Neural progenitor cell (in vitro differentiated cells): Measurements from ENCODE around the gene NAP1L4. TPM values are rescaled to one million over a fixed set of nuclear protein-coding genes. Genes with fewer than 3 reads are reported as not detected.

Experiments
- DNase-seq: peaks from one replicate; pipeline ENCODE4 v3.0.0-alpha.2; 2016; ENCODE audit warnings: low spot score
- H2AFZ ChIP-seq: fragments of 200-600 bp; sonication (generic); replicated peaks from 2 replicates; pipeline ENCODE4 v1.6.1; 2016; ENCODE audit warnings: antibody characterized with exemption
- H3F3A ChIP-seq: fragments of 200-600 bp; sonication (generic); 2 replicates; pipeline ENCODE4 v1.6.1; 2016; ENCODE audit warnings: antibody characterized with exemption, low read depth
- H3K27ac ChIP-seq: fragments of 200-600 bp; sonication (generic); 2 replicates; pipeline ENCODE4 v1.5.1; 2016; ENCODE audit warnings: mild to moderate bottlenecking
- H3K27me3 ChIP-seq: fragments of 200-600 bp; sonication (generic); 2 replicates; pipeline ENCODE4 v1.6.1; 2016; ENCODE audit warnings: mild to moderate bottlenecking, moderate library complexity
- H3K36me3 ChIP-seq: fragments of 200-600 bp; sonication (generic); 2 replicates; pipeline ENCODE4 v1.5.1; 2016
- H3K4me1 ChIP-seq: fragments of 200-600 bp; sonication (generic); 2 replicates; pipeline ENCODE4 v1.6.1; 2016; ENCODE audit warnings: mixed run types
- H3K4me2 ChIP-seq: fragments of 200-600 bp; sonication (generic); 2 replicates; pipeline ENCODE4 v1.6.1; 2016
- H3K4me3 ChIP-seq: fragments of 200-600 bp; sonication (generic); 2 replicates; pipeline ENCODE4 v1.5.1; 2016
- H3K79me2 ChIP-seq: fragments of 200-600 bp; sonication (generic); 2 replicates; pipeline ENCODE4 v1.6.1; 2016; ENCODE audit warnings: low read depth
- H3K9ac ChIP-seq: fragments of 200-600 bp; sonication (generic); 2 replicates; pipeline ENCODE4 v1.6.1; 2016
- H3K9me3 ChIP-seq: fragments of 200-600 bp; sonication (generic); 2 replicates; pipeline ENCODE4 v1.5.1; 2016; ENCODE audit warnings: low read depth
- H4K20me1 ChIP-seq: fragments of 200-600 bp; sonication (generic); 2 replicates; pipeline ENCODE4 v1.6.1; 2016; ENCODE audit warnings: low read depth
- H3K27ac Mint-ChIP-seq: 3 replicates; pipeline ENCODE4 v1.8.0; 2021; ENCODE audit warnings: mixed read lengths
- H3K27me3 Mint-ChIP-seq: 2 replicates; pipeline ENCODE4 v1.8.0; 2022; ENCODE audit warnings: low read depth, mild to moderate bottlenecking, inconsistent platforms, moderate library complexity, mixed read lengths; ENCODE audit not compliant: insufficient read depth
- H3K36me3 Mint-ChIP-seq: 3 replicates; pipeline ENCODE4 v1.8.0; 2021; ENCODE audit warnings: mixed read lengths
- H3K4me1 Mint-ChIP-seq: 3 replicates; pipeline ENCODE4 v1.8.0; 2021; ENCODE audit warnings: mixed read lengths
- H3K4me3 Mint-ChIP-seq: 3 replicates; pipeline ENCODE4 v1.8.0; 2021; ENCODE audit warnings: mild to moderate bottlenecking, moderate library complexity, mixed read lengths
- H3K9me3 Mint-ChIP-seq: 3 replicates; pipeline ENCODE4 v1.8.0; 2020; ENCODE audit warnings: mixed read lengths
- CTCF ChIP-seq: fragments of 200-600 bp; sonication (generic); IDR thresholded peaks from 2 replicates; pipeline ENCODE4 v1.5.1; 2017; ENCODE audit warnings: antibody characterized with exemption, mild to moderate bottlenecking
- EZH2 ChIP-seq: fragments of 200-600 bp; sonication (generic); IDR thresholded peaks from 2 replicates; pipeline ENCODE4 v1.6.1; 2017; ENCODE audit warnings: antibody characterized with exemption, mild to moderate bottlenecking, moderate library complexity
- EZH2phosphoT487 ChIP-seq: fragments of 200-600 bp; sonication (generic); IDR thresholded peaks from 2 replicates; pipeline ENCODE4 v1.6.1; 2017; ENCODE audit warnings: antibody characterized with exemption
- total RNA-seq: library from RNA; depleted of rRNA; stranded (reverse); fragments of >200 nt; gene quantifications from 2 replicates; pipeline ENCODE4 v1.2.3, GENCODE V29; 2015; ENCODE audit warnings: low replicate concordance

Gene NAP1L4
- total RNA-seq, 1 donor from 2014 or later, result 191 TPM

GRCh38 chr11:2991452-2992233, 486 bp downstream of the NAP1L4 start:
- Histone ChIP-seq H3K4me3 (peak overlapping the region; percentile 70), H4K20me1 (peaks cover 51% of the 10 kb centered on the region), H3K4me2 (peak overlapping the region; percentile 93), H3K9me3 (no peaks in the 10 kb centered on the region), H3F3A (peaks cover 13% of the 10 kb centered on the region), H3K27ac (peak overlapping the region; percentile 74), H2AFZ (no peak overlapping the region), H3K27me3 (no peaks in the 10 kb centered on the region), H3K36me3 (no peaks in the 10 kb centered on the region), H3K4me1 (peaks cover 23% of the 10 kb centered on the region), H3K79me2 (peaks cover 52% of the 10 kb centered on the region), H3K9ac (peak overlapping the region; percentile 86)
- no peak for TF ChIP-seq EZH2
- TF ChIP-seq EZH2phosphoT487, result no peak
- no peak for TF ChIP-seq CTCF
- H3K27me3 Mint-ChIP-seq, result peaks cover 4% of the 10 kb centered on the region
- no peaks in the 10 kb centered on the region for H3K9me3 Mint-ChIP-seq
- H3K4me3 Mint-ChIP-seq, result peak overlapping the region; percentile 98
- H3K4me1 Mint-ChIP-seq, result peaks cover 27% of the 10 kb centered on the region
- H3K36me3 Mint-ChIP-seq, result peaks cover 9% of the 10 kb centered on the region
- H3K27ac Mint-ChIP-seq, result peak overlapping the region; percentile 98
- DNase-seq, result no peak

GRCh38 chr11:2990617-2991451, 1.3 kb downstream of the NAP1L4 start:
- Mint-ChIP-seq H3K4me3 (peak overlapping the region; percentile 98), H3K4me1 (peaks cover 27% of the 10 kb centered on the region), H3K36me3 (peaks cover 9% of the 10 kb centered on the region), H3K9me3 (no peaks in the 10 kb centered on the region), H3K27ac (peak overlapping the region; percentile 96), H3K27me3 (peaks cover 4% of the 10 kb centered on the region)
- TF ChIP-seq EZH2phosphoT487, result no peak
- TF ChIP-seq CTCF, result no peak
- no peak for TF ChIP-seq EZH2
- H3K79me2 ChIP-seq, result peaks cover 60% of the 10 kb centered on the region
- H3K9ac ChIP-seq, result peak overlapping the region; percentile 86
- peak overlapping the region; percentile 93 for H3K4me2 ChIP-seq
- peaks cover 23% of the 10 kb centered on the region for H3K4me1 ChIP-seq
- peak; percentile 30 for DNase-seq
- no peaks in the 10 kb centered on the region for H3K27me3 ChIP-seq
- no peak overlapping the region for H2AFZ ChIP-seq
- peaks cover 53% of the 10 kb centered on the region for H4K20me1 ChIP-seq
- peaks cover 13% of the 10 kb centered on the region for H3F3A ChIP-seq
- peak overlapping the region; percentile 70 for H3K4me3 ChIP-seq
- no peak overlapping the region for H3K27ac ChIP-seq
- H3K9me3 ChIP-seq, result no peaks in the 10 kb centered on the region
- no peaks in the 10 kb centered on the region for H3K36me3 ChIP-seq

GRCh38 chr11:2989551-2989950, 2.6 kb downstream of the NAP1L4 start:
- H3K27me3 ChIP-seq, result no peaks in the 10 kb centered on the region
- Mint-ChIP-seq H3K9me3 (no peaks in the 10 kb centered on the region), H3K4me1 (peaks cover 27% of the 10 kb centered on the region), H3K27ac (no peak overlapping the region), H3K27me3 (peaks cover 2% of the 10 kb centered on the region), H3K4me3 (peak overlapping the region; percentile 78), H3K36me3 (peaks cover 11% of the 10 kb centered on the region)
- H3K4me1 ChIP-seq, result peaks cover 23% of the 10 kb centered on the region
- peaks cover 66% of the 10 kb centered on the region for H4K20me1 ChIP-seq
- H3K27ac ChIP-seq, result no peak overlapping the region
- H3K79me2 ChIP-seq, result peaks cover 73% of the 10 kb centered on the region
- H3K36me3 ChIP-seq, result no peaks in the 10 kb centered on the region
- peaks cover 13% of the 10 kb centered on the region for H3F3A ChIP-seq
- H3K4me3 ChIP-seq, result peak overlapping the region; percentile 70
- H3K9me3 ChIP-seq, result no peaks in the 10 kb centered on the region
- H3K4me2 ChIP-seq, result peak overlapping the region; percentile 93
- H2AFZ ChIP-seq, result no peak overlapping the region
- DNase-seq, result no peak
- no peak for TF ChIP-seq EZH2phosphoT487
- no peak for TF ChIP-seq EZH2
- no peak for TF ChIP-seq CTCF
- H3K9ac ChIP-seq, result no peak overlapping the region
